Liver (tissue), 3 donors: ENCODE results near the gene DDAH2.

Experiments used
- ATF3 ChIP-seq: IDR thresholded peaks from 2 replicates; pipeline ENCODE4 v1.6.1; 2016; ENCODE audit warnings: antibody characterized with exemption
- CTCF ChIP-seq: fragments of 150-350 bp; IDR thresholded peaks from 2 replicates; pipeline ENCODE4 v1.5.1; 2017; ENCODE audit warnings: improper control_type of control experiment, low read depth, low read length; ENCODE audit not compliant: missing input control
- EGR1 ChIP-seq, 2 donors: IDR thresholded peaks; 2 replicates each; pipeline ENCODE4 v1.6.1; 2016 to 2018; ENCODE audit warnings: antibody characterized with exemption in 2 of 2, low read depth in 2 of 2
- FOXA1 ChIP-seq: IDR thresholded peaks from 2 replicates; pipeline ENCODE4 v1.6.1; 2016; ENCODE audit warnings: antibody characterized with exemption
- GABPA ChIP-seq, 2 donors: IDR thresholded peaks in 1 of 2; conservative IDR thresholded peaks in 1 of 2; 2 replicates each; pipeline ENCODE4 v1.6.1; 2016; ENCODE audit warnings: antibody characterized with exemption in 2 of 2, mild to moderate bottlenecking in 1 of 2, moderate library complexity in 1 of 2
- HNF4A ChIP-seq, 2 donors: conservative IDR thresholded peaks; 2 replicates each; pipeline ENCODE4 v1.6.1; 2016; ENCODE audit warnings: antibody characterized with exemption in 2 of 2, mild to moderate bottlenecking in 2 of 2
- JUND ChIP-seq, 2 donors: IDR thresholded peaks; 2 replicates each; pipeline ENCODE4 v1.6.1; 2016; ENCODE audit warnings: antibody characterized with exemption in 2 of 2
- MAX ChIP-seq: IDR thresholded peaks from 2 replicates; pipeline ENCODE4 v1.6.1; 2016; ENCODE audit warnings: antibody characterized with exemption
- RAD21 ChIP-seq, 2 donors: IDR thresholded peaks; 2 replicates each; pipeline ENCODE4 v1.6.1; 2016; ENCODE audit warnings: antibody characterized with exemption in 2 of 2, mild to moderate bottlenecking in 2 of 2
- REST ChIP-seq: IDR thresholded peaks from 2 replicates; pipeline ENCODE4 v1.6.1; 2016; ENCODE audit warnings: antibody characterized with exemption, mild to moderate bottlenecking
- TAF1 ChIP-seq: conservative IDR thresholded peaks from 2 replicates; pipeline ENCODE4 v1.6.1; 2016; ENCODE audit warnings: antibody characterized with exemption, mild to moderate bottlenecking
- YY1 ChIP-seq: IDR thresholded peaks from 2 replicates; pipeline ENCODE4 v1.6.1; 2016; ENCODE audit warnings: antibody characterized with exemption, mild to moderate bottlenecking
- ZBTB33 ChIP-seq: IDR thresholded peaks from 2 replicates; pipeline ENCODE4 v1.6.1; 2016; ENCODE audit warnings: antibody characterized with exemption
- donor health status: healthy.
- donor health status: healthy.

- no peak for TF ChIP-seq CTCF
- TF ChIP-seq TAF1: no peak
- no peak for TF ChIP-seq ZBTB33
- no peak for TF ChIP-seq JUND (IDR thresholded peaks at IDR 0.05)
- no peak for TF ChIP-seq ATF3
- TF ChIP-seq MAX: no peak
- TF ChIP-seq EGR1 (IDR thresholded peaks at IDR 0.05; ENCODE audit: low read depth in 2 of 2): no peak
- no peak for TF ChIP-seq FOXA1
- TF ChIP-seq GABPA (IDR thresholded peaks at IDR 0.05 in 1 of 2, conservative IDR thresholded peaks at IDR 0.05 in 1 of 2): no peak
- TF ChIP-seq YY1: no peak
- TF ChIP-seq RAD21 (IDR thresholded peaks at IDR 0.05): no peak
- TF ChIP-seq HNF4A (conservative IDR thresholded peaks at IDR 0.05): no peak
- no peak for TF ChIP-seq REST
These were observed 36.2 kb downstream of the DDAH2 start for GRCh38 chr6:31692886-31693285.
